ENCODE data around the gene ATP6V0A1. TPM values are rescaled to one million over a fixed set of nuclear protein-coding genes. Genes with fewer than 3 reads are reported as not detected.

Gene ATP6V0A1
- total and polyA plus RNA-seq, 2 experiments from 2014 or later: 23.9 to 42.3 TPM

DNA sequence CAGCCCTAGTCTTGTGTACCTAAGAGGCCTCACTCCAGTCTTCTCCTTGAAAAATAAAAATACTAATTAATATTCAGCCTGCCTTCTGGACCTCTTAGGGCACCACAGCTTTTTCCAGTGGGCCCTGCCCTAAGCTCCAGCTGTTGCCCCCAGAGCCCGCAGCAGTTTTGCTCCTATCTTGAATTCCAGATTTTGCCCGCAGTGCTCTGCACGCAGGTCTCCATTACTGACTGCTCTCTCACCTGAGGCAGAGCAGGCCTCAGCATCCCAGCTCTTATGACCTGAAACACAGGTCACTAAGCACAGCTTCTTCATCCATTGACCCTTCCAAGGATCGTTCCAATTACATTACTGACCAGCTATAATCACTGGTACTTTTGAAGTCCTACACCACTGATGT lies 49.0 kb downstream of the ATP6V0A1 start:
- Mint-ChIP-seq H3K27me3 (ENCODE audit: insufficient read depth, low read depth, poor library complexity) (peaks cover 3% of the 10 kb centered on the region), H3K4me3 (no peak overlapping the region), H3K36me3 (ENCODE audit: low read depth) (peaks cover 19% of the 10 kb centered on the region), H3K4me1 (no peaks in the 10 kb centered on the region), H3K27ac (no peak overlapping the region), H3K9me3 (no peaks in the 10 kb centered on the region)
- Histone ChIP-seq H3K27me3 (ENCODE audit: insufficient read depth) (no peaks in the 10 kb centered on the region), H3K79me2 (replicated peaks; ENCODE audit: insufficient read depth) (no peaks in the 10 kb centered on the region), H4K20me1 (replicated peaks; ENCODE audit: insufficient read depth) (no peaks in the 10 kb centered on the region), H3F3A (replicated peaks; ENCODE audit: low read depth) (no peaks in the 10 kb centered on the region; the same call in 1 of the 2 replicates), H3K27ac (ENCODE audit: low read depth) (no peak overlapping the region), H3K36me3 (ENCODE audit: insufficient read depth) (peaks cover 8% of the 10 kb centered on the region), H2AFZ (no peak overlapping the region), H3K4me2 (no peak overlapping the region), H3K9me2 (ENCODE audit: insufficient read depth) (no peaks in the 10 kb centered on the region), H3K4me1 (ENCODE audit: insufficient read depth) (no peaks in the 10 kb centered on the region), H3K4me3 (no peak overlapping the region)
- no peak for ATAC-seq
- DNase-seq (ENCODE audit: low spot score): no peak
- TF ChIP-seq, protein P1, sequence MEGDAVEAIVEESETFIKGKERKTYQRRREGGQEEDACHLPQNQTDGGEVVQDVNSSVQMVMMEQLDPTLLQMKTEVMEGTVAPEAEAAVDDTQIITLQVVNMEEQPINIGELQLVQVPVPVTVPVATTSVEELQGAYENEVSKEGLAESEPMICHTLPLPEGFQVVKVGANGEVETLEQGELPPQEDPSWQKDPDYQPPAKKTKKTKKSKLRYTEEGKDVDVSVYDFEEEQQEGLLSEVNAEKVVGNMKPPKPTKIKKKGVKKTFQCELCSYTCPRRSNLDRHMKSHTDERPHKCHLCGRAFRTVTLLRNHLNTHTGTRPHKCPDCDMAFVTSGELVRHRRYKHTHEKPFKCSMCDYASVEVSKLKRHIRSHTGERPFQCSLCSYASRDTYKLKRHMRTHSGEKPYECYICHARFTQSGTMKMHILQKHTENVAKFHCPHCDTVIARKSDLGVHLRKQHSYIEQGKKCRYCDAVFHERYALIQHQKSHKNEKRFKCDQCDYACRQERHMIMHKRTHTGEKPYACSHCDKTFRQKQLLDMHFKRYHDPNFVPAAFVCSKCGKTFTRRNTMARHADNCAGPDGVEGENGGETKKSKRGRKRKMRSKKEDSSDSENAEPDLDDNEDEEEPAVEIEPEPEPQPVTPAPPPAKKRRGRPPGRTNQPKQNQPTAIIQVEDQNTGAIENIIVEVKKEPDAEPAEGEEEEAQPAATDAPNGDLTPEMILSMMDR (conservative IDR thresholded peaks at IDR 0.05; ENCODE audit: low read depth in 2 of 2): no peak
- TF ChIP-seq CREB1 (CRISPR knock-in tag; IDR thresholded peaks at IDR 0.05; ENCODE audit: low read depth) (no peak), EZH2phosphoT487 (IDR thresholded peaks at IDR 0.05; ENCODE audit: unreplicated experiment) (no peak), ETS1 (IDR thresholded peaks at IDR 0.05) (no peak), POLR2AphosphoS5 (IDR thresholded peaks at IDR 0.05; ENCODE audit: low read depth) (no peak), STAT1 (IDR thresholded peaks at IDR 0.05; ENCODE audit: unreplicated experiment) (no peak)
- TF ChIP-seq, protein P2, sequence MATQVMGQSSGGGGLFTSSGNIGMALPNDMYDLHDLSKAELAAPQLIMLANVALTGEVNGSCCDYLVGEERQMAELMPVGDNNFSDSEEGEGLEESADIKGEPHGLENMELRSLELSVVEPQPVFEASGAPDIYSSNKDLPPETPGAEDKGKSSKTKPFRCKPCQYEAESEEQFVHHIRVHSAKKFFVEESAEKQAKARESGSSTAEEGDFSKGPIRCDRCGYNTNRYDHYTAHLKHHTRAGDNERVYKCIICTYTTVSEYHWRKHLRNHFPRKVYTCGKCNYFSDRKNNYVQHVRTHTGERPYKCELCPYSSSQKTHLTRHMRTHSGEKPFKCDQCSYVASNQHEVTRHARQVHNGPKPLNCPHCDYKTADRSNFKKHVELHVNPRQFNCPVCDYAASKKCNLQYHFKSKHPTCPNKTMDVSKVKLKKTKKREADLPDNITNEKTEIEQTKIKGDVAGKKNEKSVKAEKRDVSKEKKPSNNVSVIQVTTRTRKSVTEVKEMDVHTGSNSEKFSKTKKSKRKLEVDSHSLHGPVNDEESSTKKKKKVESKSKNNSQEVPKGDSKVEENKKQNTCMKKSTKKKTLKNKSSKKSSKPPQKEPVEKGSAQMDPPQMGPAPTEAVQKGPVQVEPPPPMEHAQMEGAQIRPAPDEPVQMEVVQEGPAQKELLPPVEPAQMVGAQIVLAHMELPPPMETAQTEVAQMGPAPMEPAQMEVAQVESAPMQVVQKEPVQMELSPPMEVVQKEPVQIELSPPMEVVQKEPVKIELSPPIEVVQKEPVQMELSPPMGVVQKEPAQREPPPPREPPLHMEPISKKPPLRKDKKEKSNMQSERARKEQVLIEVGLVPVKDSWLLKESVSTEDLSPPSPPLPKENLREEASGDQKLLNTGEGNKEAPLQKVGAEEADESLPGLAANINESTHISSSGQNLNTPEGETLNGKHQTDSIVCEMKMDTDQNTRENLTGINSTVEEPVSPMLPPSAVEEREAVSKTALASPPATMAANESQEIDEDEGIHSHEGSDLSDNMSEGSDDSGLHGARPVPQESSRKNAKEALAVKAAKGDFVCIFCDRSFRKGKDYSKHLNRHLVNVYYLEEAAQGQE (IDR thresholded peaks at IDR 0.05; ENCODE audit: unreplicated experiment): no peak

- DNase-seq (ENCODE audit: low spot score) (no peak), ATAC-seq (no peak)
- H3K27me3 Mint-ChIP-seq (ENCODE audit: insufficient read depth, low read depth, poor library complexity): peaks cover 6% of the 10 kb centered on the region
- H3K27ac ChIP-seq (ENCODE audit: low read depth): no peak overlapping the region
- peaks cover 14% of the 10 kb centered on the region for H3K36me3 Mint-ChIP-seq (ENCODE audit: low read depth)
- H2AFZ ChIP-seq: no peak overlapping the region
- no peaks in the 10 kb centered on the region for H3K4me1 Mint-ChIP-seq
- no peaks in the 10 kb centered on the region for H3K79me2 ChIP-seq (replicated peaks; ENCODE audit: insufficient read depth)
- H3K9me3 Mint-ChIP-seq: no peaks in the 10 kb centered on the region
- H3K9me2 ChIP-seq (ENCODE audit: insufficient read depth): no peaks in the 10 kb centered on the region
- H3K4me3 Mint-ChIP-seq: no peak overlapping the region
- H3K4me2 ChIP-seq: no peak overlapping the region
- H4K20me1 ChIP-seq (replicated peaks; ENCODE audit: insufficient read depth): no peaks in the 10 kb centered on the region
- no peak overlapping the region for H3K4me3 ChIP-seq
- no peaks in the 10 kb centered on the region for H3K27me3 ChIP-seq (ENCODE audit: insufficient read depth)
- H3K36me3 ChIP-seq (ENCODE audit: insufficient read depth): peaks cover 5% of the 10 kb centered on the region; the same call in 1 of the 2 replicates
- H3K4me1 ChIP-seq (ENCODE audit: insufficient read depth): no peaks in the 10 kb centered on the region
- no peak overlapping the region for H3K27ac Mint-ChIP-seq
- no peaks in the 10 kb centered on the region for H3F3A ChIP-seq (replicated peaks; ENCODE audit: low read depth)
- TF ChIP-seq ZNF114 (CRISPR knock-in tag; IDR thresholded peaks at IDR 0.05) (no peak), STAT1 (IDR thresholded peaks at IDR 0.05; ENCODE audit: unreplicated experiment) (no peak), ZNF331 (CRISPR knock-in tag; IDR thresholded peaks at IDR 0.05; ENCODE audit: low read depth) (no peak), EZH2phosphoT487 (IDR thresholded peaks at IDR 0.05; ENCODE audit: unreplicated experiment) (no peak), CREB1 (CRISPR knock-in tag; IDR thresholded peaks at IDR 0.05; ENCODE audit: low read depth) (no peak), EZH2 (IDR thresholded peaks at IDR 0.05; ENCODE audit: low read depth, unreplicated experiment) (no peak), POLR2AphosphoS5 (IDR thresholded peaks at IDR 0.05; ENCODE audit: low read depth) (no peak), ETS1 (IDR thresholded peaks at IDR 0.05) (no peak)
- TF ChIP-seq, protein P2 (IDR thresholded peaks at IDR 0.05; ENCODE audit: unreplicated experiment): no peak
Measured at GRCh38 chr17:42508426-42509165, 49.9 kb downstream of the ATP6V0A1 start.

Measured in GM23338 (cell line).